Lower leg skin (tissue), 3 donors: Measurements from ENCODE around the gene APBB2.

Source experiments
- POLR2A ChIP-seq, 2 donors: fragments of 450-650 bp; IDR thresholded peaks; one replicate each; pipeline ENCODE4 v1.6.1; 2016 to 2017; ENCODE audit warnings: antibody characterized with exemption in 2 of 2, mild to moderate bottlenecking in 1 of 2, moderate library complexity in 1 of 2
- TF ChIP-seq, protein P1 (sequence below), 3 donors: fragments of 450-650 bp; IDR thresholded peaks; one replicate each; pipeline ENCODE4 v1.5.1; 2016; ENCODE audit warnings: antibody characterized with exemption in 3 of 3, mild to moderate bottlenecking in 3 of 3, moderate library complexity in 2 of 3

DNA sequence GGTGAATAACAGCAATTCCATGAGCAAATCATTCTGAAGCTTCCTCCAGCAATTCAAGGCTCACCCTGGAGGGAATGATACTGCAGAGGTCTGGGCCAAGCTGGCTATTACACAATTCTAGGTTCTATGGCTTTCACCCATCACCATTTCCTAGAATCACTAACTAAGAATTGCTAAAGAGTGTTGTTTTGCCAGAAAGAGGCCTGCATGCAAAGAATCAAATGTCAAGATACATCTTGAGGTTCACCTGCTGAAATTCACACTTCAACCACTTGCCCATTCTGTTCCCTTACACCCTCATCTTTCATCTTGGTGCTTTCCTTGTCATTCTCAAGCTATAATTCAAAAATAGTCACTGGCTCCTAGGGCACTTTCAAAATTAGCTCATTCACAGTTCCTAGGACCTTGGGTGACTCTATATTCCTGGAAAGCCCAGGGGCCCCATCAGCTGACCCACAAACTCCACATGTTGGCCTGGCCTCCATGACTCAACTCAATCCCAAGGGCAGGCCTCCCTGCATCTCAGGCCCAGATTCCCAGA is 7.0 kb downstream of the APBB2 start:
- no peak for TF ChIP-seq POLR2A (IDR thresholded peaks at IDR 0.05)
- TF ChIP-seq, protein P1, sequence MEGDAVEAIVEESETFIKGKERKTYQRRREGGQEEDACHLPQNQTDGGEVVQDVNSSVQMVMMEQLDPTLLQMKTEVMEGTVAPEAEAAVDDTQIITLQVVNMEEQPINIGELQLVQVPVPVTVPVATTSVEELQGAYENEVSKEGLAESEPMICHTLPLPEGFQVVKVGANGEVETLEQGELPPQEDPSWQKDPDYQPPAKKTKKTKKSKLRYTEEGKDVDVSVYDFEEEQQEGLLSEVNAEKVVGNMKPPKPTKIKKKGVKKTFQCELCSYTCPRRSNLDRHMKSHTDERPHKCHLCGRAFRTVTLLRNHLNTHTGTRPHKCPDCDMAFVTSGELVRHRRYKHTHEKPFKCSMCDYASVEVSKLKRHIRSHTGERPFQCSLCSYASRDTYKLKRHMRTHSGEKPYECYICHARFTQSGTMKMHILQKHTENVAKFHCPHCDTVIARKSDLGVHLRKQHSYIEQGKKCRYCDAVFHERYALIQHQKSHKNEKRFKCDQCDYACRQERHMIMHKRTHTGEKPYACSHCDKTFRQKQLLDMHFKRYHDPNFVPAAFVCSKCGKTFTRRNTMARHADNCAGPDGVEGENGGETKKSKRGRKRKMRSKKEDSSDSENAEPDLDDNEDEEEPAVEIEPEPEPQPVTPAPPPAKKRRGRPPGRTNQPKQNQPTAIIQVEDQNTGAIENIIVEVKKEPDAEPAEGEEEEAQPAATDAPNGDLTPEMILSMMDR (IDR thresholded peaks at IDR 0.05), result no peak
